Measurements from ENCODE around the gene MKLN1.

MKLN1 gene

GRCh38 chr7:131486346-131486745 is 158.7 kb downstream of the MKLN1 start:
- FAIRE-seq (no peak), DNase-seq (ENCODE audit: insufficient read length) (no peak)
- TF ChIP-seq POLR2AphosphoS5 (IDR thresholded peaks at IDR 0.05; ENCODE audit: low read depth, low read length) = no peak
- TF ChIP-seq POLR2A (IDR thresholded peaks at IDR 0.05; ENCODE audit: low read depth, low read length) = no peak
- no peak for TF ChIP-seq TAF1 (IDR thresholded peaks at IDR 0.05; ENCODE audit: borderline replicate concordance, low read depth, low read length)

- no peak for FAIRE-seq
- DNase-seq (ENCODE audit: insufficient read length) = no peak
- TF ChIP-seq POLR2A (IDR thresholded peaks at IDR 0.05; ENCODE audit: low read depth, low read length) (no peak), POLR2AphosphoS5 (IDR thresholded peaks at IDR 0.05; ENCODE audit: low read depth, low read length) (no peak), TAF1 (IDR thresholded peaks at IDR 0.05; ENCODE audit: borderline replicate concordance, low read depth, low read length) (no peak)
These were observed 159.5 kb downstream of the MKLN1 start for GRCh38 chr7:131487217-131487616.

DNA sequence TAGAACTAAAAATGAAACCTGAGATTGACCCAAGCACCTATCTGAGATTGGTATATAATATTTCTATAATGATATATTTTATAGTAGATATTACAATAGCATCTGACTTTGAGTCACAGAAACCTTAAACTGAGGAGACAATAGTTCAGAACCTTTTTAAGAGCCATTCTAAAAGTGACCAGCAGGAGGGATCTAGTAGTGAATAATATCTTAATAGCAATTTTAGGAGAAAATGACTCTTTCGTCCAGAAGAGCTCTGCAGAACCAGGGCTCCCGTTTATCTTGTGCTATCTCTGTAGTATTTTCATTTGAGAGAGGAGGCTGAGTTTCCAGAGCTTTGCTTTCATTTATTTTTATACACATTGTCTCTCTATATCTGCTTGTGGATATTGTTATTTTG is 160.7 kb downstream of the MKLN1 start:
- FAIRE-seq (no peak), DNase-seq (ENCODE audit: insufficient read length) (no peak)
- TF ChIP-seq POLR2AphosphoS5 (IDR thresholded peaks at IDR 0.05; ENCODE audit: low read depth, low read length) (no peak), POLR2A (IDR thresholded peaks at IDR 0.05; ENCODE audit: low read depth, low read length) (no peak), TAF1 (IDR thresholded peaks at IDR 0.05; ENCODE audit: borderline replicate concordance, low read depth, low read length) (no peak)

- FAIRE-seq = no peak
- no peak for DNase-seq (ENCODE audit: insufficient read length)
- TF ChIP-seq POLR2A (IDR thresholded peaks at IDR 0.05; ENCODE audit: low read depth, low read length) = no peak
- no peak for TF ChIP-seq POLR2AphosphoS5 (IDR thresholded peaks at IDR 0.05; ENCODE audit: low read depth, low read length)
- TF ChIP-seq TAF1 (IDR thresholded peaks at IDR 0.05; ENCODE audit: borderline replicate concordance, low read depth, low read length) = no peak
These were observed 161.5 kb downstream of the MKLN1 start for GRCh38 chr7:131489196-131489595.

DNA sequence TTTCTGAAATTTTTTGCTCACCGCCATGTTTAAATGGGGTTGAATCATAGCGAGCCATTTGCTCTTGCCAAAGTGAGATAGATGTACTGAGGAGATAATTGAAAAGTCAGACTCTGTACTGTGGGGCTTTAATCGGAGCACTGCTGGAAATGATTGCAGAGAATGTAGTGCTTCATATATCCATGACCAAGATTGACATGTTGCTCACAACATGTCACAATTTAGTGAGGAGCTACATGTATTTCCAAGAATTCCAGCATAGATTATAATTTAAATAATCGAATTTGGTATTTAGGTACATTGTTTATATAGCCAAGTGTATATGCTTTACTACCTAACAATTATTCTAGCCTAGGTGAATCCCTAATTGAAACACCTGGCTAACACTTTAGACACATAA is 162.2 kb downstream of the MKLN1 start:
- no peak for TF ChIP-seq POLR2A (IDR thresholded peaks at IDR 0.05; ENCODE audit: low read depth, low read length)
- TF ChIP-seq TAF1 (IDR thresholded peaks at IDR 0.05; ENCODE audit: borderline replicate concordance, low read depth, low read length) = no peak
- no peak for TF ChIP-seq POLR2AphosphoS5 (IDR thresholded peaks at IDR 0.05; ENCODE audit: low read depth, low read length)
- no peak for DNase-seq (ENCODE audit: insufficient read length)
- FAIRE-seq = no peak

GRCh38 chr7:131493081-131493480 is 165.4 kb downstream of the MKLN1 start:
- DNase-seq (ENCODE audit: insufficient read length) (no peak), FAIRE-seq (no peak)
- TF ChIP-seq POLR2A (IDR thresholded peaks at IDR 0.05; ENCODE audit: low read depth, low read length) = no peak
- no peak for TF ChIP-seq TAF1 (IDR thresholded peaks at IDR 0.05; ENCODE audit: borderline replicate concordance, low read depth, low read length)
- TF ChIP-seq POLR2AphosphoS5 (IDR thresholded peaks at IDR 0.05; ENCODE audit: low read depth, low read length) = no peak

GRCh38 chr7:131493581-131493980 is 165.9 kb downstream of the MKLN1 start:
- FAIRE-seq = no peak
- no peak for DNase-seq (ENCODE audit: insufficient read length)
- TF ChIP-seq POLR2AphosphoS5 (IDR thresholded peaks at IDR 0.05; ENCODE audit: low read depth, low read length) (no peak), POLR2A (IDR thresholded peaks at IDR 0.05; ENCODE audit: low read depth, low read length) (no peak), TAF1 (IDR thresholded peaks at IDR 0.05; ENCODE audit: borderline replicate concordance, low read depth, low read length) (no peak)

- TF ChIP-seq POLR2A (IDR thresholded peaks at IDR 0.05; ENCODE audit: low read depth, low read length) (no peak), TAF1 (IDR thresholded peaks at IDR 0.05; ENCODE audit: borderline replicate concordance, low read depth, low read length) (no peak), POLR2AphosphoS5 (IDR thresholded peaks at IDR 0.05; ENCODE audit: low read depth, low read length) (no peak)
- no peak for DNase-seq (ENCODE audit: insufficient read length)
- no peak for FAIRE-seq
These were observed 166.5 kb downstream of the MKLN1 start for GRCh38 chr7:131494182-131494581.

DNA sequence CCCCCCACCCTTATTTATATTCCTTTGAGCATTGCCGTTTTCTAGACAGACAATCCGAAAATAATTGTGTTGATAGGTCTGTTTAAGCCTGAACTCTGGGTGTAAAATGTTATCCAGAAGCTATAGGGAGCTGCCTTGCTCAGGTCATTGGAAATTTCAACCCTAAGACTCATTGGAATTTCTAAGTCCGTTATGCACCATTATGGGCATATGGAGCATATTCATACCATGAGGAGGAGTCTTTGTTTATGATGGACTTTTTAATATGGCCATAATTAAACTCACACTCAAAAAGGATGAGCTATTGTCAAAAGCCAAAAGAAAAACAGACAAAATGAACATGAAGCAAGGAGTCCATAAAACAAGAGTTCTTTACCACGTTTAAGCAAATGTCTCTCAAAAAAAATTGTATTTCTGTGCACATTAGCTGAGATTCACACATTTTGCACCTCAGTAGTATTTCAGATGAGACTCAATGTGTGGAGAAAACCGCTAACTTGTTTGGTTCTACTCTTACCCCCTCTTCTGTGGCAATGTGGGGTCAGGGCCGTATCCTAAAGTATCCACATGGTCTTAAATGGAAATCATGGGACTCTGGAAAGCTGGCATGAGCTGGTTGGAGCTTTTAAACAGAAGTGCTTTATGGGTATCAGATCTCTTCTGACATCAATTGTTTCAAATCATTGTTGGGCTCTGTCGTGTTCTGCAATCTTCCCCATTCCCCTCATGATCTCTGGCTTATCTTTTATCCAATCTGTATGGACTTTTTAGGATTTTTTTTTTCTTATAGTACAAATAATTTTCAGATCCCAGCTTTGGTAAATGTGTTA is 168.2 kb downstream of the MKLN1 start:
- no peak for DNase-seq (ENCODE audit: insufficient read length)
- FAIRE-seq = no peak
- TF ChIP-seq POLR2AphosphoS5 (IDR thresholded peaks at IDR 0.05; ENCODE audit: low read depth, low read length) = no peak
- no peak for TF ChIP-seq TAF1 (IDR thresholded peaks at IDR 0.05; ENCODE audit: borderline replicate concordance, low read depth, low read length)
- TF ChIP-seq POLR2A (IDR thresholded peaks at IDR 0.05; ENCODE audit: low read depth, low read length) = no peak

DNA sequence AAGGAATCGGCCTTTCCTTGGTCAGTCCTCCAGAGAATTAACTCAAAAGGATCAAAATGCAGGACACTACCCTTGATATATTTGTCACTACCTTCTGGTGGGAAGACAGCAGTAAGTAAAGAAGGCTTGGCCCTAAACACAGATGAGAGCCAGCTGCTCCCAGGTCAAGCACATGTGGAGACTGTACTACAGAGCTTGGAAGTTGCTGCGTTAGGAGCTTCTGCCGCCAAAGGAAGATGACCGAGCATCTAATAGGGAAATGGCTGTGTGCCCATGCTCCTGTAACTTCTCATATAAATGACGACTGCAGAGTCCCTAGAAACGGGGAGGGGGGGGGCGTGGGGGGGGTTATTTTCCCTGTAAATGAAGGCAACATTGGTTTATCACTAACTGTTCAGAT is 169.8 kb downstream of the MKLN1 start:
- FAIRE-seq = no peak
- DNase-seq (ENCODE audit: insufficient read length) = no peak
- TF ChIP-seq POLR2A (IDR thresholded peaks at IDR 0.05; ENCODE audit: low read depth, low read length) = no peak
- no peak for TF ChIP-seq POLR2AphosphoS5 (IDR thresholded peaks at IDR 0.05; ENCODE audit: low read depth, low read length)
- TF ChIP-seq TAF1 (IDR thresholded peaks at IDR 0.05; ENCODE audit: borderline replicate concordance, low read depth, low read length) = no peak

DNA sequence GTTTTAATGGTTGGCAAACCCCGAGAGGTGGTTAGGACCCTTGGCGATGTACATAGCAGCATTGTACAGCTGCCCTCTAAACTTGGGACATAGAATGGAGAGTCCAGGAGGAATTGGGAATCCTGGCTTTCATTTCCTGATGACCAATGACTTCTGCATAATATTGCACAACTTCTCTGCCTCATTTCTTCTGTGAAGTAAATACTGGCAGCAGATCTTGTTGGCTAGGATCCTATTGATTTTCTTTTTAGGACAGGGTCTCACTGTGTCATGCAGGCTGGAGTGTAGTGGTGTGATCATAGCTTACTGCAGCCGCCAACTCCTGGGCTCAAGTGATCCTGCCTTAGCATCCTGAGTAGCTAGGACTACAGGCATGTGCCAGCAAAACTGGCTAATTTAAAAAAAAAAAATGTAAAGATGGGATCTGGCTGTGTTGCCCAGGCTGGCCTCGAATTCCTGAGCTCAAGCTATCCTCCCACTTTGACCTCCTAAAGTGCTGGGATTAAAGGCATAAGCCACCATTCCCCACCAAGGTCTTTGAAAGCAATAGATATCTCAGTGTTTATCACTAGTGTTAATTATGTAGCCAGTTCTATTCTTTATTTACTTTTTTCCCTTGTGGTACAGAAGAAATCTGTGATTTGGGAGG is 170.7 kb downstream of the MKLN1 start:
- no peak for TF ChIP-seq TAF1 (IDR thresholded peaks at IDR 0.05; ENCODE audit: borderline replicate concordance, low read depth, low read length)
- TF ChIP-seq POLR2AphosphoS5 (IDR thresholded peaks at IDR 0.05; ENCODE audit: low read depth, low read length) = no peak
- no peak for TF ChIP-seq POLR2A (IDR thresholded peaks at IDR 0.05; ENCODE audit: low read depth, low read length)
- FAIRE-seq = no peak
- DNase-seq (ENCODE audit: insufficient read length) = no peak

- no peak for FAIRE-seq
- no peak for DNase-seq (ENCODE audit: insufficient read length)
- TF ChIP-seq POLR2A (IDR thresholded peaks at IDR 0.05; ENCODE audit: low read depth, low read length) (no peak), POLR2AphosphoS5 (IDR thresholded peaks at IDR 0.05; ENCODE audit: low read depth, low read length) (no peak), TAF1 (IDR thresholded peaks at IDR 0.05; ENCODE audit: borderline replicate concordance, low read depth, low read length) (no peak)
These were observed 172.1 kb downstream of the MKLN1 start for GRCh38 chr7:131499801-131500200.

Data from GM12892 (cell line).